GM10248 (cell line): ENCODE measurements around the gene SIAH3.

Experiments
- CTCF ChIA-PET: fragments of 300-600 bp; sonication (Branson Sonifier 250); formaldehyde crosslinking; extraction: SDS; loops from one replicate; lab custom pipeline; 2021; ENCODE audit warnings: antibody characterized with exemption; lab: Yijun Ruan, JAX
- POLR2A ChIA-PET: fragments of 350-650 bp; sonication (Branson Sonifier 250); formaldehyde crosslinking; extraction: SDS; loops from one replicate; lab custom pipeline; 2020; ENCODE audit warnings: antibody characterized with exemption; lab: Yijun Ruan, JAX
- DNase-seq: peaks from one replicate; pipeline ENCODE4 v3.0.0; 2012; ENCODE audit errors: extremely low spot score
- TF ChIP-seq, protein P1 (sequence below): IDR thresholded peaks from 2 replicates; pipeline ENCODE4 v1.5.1; 2012; ENCODE audit warnings: mild to moderate bottlenecking, low read depth; ENCODE audit errors: extremely low read depth, missing control alignments, control extremely low read depth

The SIAH3 gene

DNA sequence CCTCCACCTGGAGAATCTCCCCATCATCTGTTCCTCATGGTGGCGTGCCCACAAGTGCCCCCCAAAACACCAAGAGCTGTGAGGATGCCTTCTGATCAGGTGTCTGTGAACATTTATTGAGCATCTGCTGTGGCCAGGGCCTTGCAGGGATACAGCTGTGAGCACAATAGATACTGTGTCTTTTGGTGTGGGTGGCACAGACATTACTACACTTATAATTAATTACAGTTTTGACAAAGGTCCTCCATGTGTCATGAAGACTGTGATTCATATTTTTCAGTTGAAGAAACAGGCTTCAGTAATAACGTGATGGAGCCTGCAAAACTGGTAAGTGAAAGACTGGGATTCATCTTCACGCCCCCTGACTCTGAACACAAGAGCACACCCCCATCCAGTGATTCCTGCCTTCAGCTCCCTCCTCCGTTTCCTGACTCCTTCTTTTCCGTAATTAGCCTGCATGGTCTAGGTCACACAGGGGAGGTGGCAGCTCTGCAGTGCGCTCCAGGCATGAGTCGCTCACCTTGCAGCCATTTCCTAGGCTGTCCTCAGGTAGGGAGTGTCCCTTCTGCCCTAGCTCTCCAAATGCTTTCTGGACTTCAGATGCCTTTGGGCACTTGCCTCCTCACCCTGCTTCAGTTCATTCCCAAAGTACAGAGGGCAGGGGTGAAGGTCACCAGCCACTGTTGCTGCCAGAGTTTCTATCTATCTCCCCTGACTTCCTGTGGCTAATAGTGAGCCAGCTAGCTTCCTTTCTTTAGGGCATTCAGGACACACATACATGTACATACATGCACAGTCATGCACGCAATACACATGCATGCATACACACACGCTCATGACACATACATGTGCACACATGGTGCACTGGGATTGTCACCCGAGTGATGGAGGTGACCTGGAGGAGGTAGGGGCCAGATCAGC lies 66.5 kb downstream of the SIAH3 start:
- no peak for DNase-seq

DNA sequence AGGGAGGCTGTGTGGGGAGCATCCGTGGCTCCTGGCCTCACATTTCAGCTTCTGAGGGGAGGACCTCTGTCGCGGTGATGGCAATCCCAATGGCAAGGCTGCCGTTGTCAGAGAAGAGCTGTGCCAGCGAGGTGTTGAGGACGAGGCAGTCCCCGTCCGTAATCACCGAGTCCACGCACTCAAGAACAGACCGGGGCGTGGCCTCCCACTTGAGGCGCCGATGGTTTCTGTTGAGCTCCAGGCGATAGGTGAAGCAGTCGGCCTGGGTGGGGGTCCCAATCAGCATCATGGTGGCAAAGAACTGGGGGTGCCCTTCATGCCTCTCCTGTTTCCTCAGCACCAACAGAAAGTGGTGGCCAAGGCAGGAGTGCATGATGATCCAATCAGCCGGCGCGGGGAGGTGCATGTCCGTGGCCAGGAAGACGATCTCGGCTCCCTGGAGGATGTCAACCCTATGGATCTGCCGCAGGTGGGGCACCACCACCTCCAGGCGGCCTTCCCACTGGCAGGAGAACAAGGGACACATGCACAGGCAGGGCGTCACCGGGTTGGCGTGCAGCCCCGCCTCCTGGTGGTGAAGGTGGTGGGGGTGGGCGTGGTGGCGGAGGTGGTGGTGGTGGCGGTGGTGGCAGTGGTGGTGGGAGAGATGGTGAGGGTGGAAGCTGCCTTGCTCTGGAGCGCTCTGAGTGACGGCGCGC lies 68.1 kb downstream of the SIAH3 start:
- no peak for DNase-seq
- CTCF ChIA-PET: no interaction called here

More for the DNA sequence above, 66.5 kb downstream of the SIAH3 start:
- TF ChIP-seq, protein P1, sequence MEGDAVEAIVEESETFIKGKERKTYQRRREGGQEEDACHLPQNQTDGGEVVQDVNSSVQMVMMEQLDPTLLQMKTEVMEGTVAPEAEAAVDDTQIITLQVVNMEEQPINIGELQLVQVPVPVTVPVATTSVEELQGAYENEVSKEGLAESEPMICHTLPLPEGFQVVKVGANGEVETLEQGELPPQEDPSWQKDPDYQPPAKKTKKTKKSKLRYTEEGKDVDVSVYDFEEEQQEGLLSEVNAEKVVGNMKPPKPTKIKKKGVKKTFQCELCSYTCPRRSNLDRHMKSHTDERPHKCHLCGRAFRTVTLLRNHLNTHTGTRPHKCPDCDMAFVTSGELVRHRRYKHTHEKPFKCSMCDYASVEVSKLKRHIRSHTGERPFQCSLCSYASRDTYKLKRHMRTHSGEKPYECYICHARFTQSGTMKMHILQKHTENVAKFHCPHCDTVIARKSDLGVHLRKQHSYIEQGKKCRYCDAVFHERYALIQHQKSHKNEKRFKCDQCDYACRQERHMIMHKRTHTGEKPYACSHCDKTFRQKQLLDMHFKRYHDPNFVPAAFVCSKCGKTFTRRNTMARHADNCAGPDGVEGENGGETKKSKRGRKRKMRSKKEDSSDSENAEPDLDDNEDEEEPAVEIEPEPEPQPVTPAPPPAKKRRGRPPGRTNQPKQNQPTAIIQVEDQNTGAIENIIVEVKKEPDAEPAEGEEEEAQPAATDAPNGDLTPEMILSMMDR: no peak
- ChIA-PET POLR2A (no interaction called here), CTCF (interaction anchor here (1.1 to 1.5 kb wide), 3 partner anchors 10 to 13 kb away, joined by 3 to 4 read pairs (median 3); no protein-coding TSS in a partner anchor)

DNA sequence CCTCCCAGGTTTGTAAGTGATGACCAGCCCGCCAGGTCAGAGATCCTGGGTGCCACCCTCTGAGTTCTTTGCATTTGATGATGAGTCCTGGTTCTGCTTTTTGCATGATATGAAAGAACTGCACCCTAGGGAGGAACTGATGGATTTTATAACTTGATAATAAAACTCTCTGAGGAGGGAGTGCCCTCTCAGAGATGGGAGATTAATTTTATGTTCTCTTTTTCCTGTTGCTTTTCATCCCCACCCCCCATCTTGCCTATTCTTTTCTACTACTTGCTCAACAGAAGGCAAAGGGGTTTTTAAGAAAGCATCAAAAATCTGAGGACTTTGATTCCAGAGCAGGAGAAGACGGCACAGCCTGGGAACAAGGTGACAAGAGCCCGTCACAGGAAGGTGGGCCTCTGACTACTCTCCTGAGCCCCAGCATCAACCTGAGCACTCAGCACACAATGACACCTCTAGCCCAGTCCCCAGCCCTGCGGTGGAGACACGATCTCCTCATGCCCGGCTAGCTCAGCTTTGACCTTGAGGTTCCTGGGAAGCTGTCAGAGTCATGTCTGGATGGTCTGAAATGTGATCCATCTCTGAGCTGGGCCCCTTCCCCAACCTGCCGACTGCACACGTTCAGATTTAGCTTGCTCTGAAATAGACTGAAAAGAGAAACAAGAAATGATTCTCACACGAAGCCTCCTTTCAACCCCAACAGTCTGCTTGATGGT lies 69.1 kb downstream of the SIAH3 start:
- ChIA-PET CTCF (no interaction called here), POLR2A (no interaction called here)

More for the DNA sequence above, 68.1 kb downstream of the SIAH3 start:
- POLR2A ChIA-PET: no interaction called here
- TF ChIP-seq, protein P1: no peak

DNA sequence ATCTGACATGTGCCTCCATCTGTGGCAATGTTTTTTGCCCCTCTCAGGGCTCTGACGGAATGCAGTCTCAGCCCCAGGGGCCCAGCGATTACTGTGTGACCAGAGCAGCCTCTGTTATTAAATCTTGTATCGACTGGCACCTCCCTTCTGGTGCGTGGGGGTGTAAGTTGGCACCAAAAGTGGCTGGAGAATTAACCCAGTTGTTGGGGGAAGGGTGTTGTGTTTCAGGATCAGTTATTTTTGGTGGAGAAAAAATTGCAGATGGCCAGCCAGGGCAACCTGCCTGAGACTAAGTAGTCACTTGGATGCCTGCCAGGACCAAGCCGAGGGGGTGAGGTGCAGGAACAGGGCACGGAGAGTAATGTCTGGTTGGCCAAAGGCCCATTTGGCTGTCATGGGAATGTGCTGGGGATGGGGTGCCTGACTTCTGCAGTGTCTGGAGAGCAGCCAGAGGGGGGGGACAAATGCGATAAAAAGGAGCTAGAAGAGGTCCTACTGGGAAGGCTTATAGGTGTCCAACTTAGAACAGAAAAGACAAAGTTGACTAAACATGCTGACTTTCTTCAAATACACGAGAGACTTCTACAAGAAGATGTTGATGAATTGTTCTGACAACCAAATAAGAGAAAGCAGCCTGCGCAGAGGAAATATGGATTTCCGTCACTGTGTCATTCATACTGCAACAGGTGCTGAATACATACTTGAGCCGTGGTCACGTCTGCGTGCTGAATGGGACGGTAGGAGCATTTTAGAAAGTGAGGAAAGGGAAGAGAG lies 69.8 kb downstream of the SIAH3 start:
- TF ChIP-seq, protein P1: no peak
- CTCF ChIA-PET: interaction anchor here (0.9 kb wide), 1 partner anchor 90 kb away, joined by 3 read pairs; no protein-coding TSS in a partner anchor
- POLR2A ChIA-PET: no interaction called here
- DNase-seq: no peak

More for the DNA sequence above, 69.1 kb downstream of the SIAH3 start:
- TF ChIP-seq, protein P1: no peak
- DNase-seq: no peak

DNA sequence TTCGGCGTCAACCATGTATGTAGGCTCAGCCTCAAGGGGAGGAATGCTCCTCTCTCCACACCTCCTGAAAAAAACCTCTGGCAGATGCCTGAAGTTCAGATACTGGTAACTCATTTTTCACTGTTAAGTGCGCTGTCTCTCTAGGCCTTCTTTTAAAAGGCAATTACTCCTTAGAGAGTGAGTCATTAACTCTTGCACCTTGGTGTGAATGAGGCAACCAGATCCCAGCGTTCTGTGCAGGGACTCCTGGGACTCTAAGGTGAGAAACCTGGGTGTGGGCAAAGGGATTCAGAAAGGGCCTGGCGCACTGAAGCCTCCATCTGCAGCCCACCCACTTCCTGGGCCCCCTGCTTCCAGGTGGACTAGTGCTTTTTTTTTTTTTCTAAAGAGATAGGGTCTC lies 71.7 kb downstream of the SIAH3 start:
- TF ChIP-seq, protein P1: no peak
- no peak for DNase-seq
- POLR2A ChIA-PET: no interaction called here
- CTCF ChIA-PET: interaction anchor here (1.2 kb wide), 1 partner anchor 28 kb away, joined by 4 read pairs; no protein-coding TSS in a partner anchor
